HG03175 (cell line): ENCODE measurements around the gene BTN3A1.
"Not testable (repeated sequence)": the region's sequence is repeated elsewhere in the genome, so short reads cannot be mapped to it uniquely, and the experiment has no call there.

Source experiments
- ATAC-seq: cut with Tn5 transposase; IDR thresholded peaks from one replicate; pipeline ENCODE4 v1.9.1; 2021; ENCODE audit warnings: mild to moderate bottlenecking, moderate library complexity; ENCODE audit not compliant: unreplicated experiment

Gene BTN3A1

GRCh38 chr6:26439151-26440125 lies 37.4 kb downstream of the BTN3A1 start:
- ATAC-seq = no peak

- ATAC-seq = no peak
These were observed 38.9 kb downstream of the BTN3A1 start for GRCh38 chr6:26440977-26441358.

- ATAC-seq = no peak
These were observed 39.9 kb downstream of the BTN3A1 start for GRCh38 chr6:26441977-26442376.

- peak; percentile 67 for ATAC-seq
These were observed 44.0 kb downstream of the BTN3A1 start for GRCh38 chr6:26445934-26446667.

- no peak for ATAC-seq
These were observed 45.2 kb downstream of the BTN3A1 start for GRCh38 chr6:26447257-26447656.

GRCh38 chr6:26450240-26450639 lies 48.2 kb downstream of the BTN3A1 start:
- no peak for ATAC-seq

GRCh38 chr6:26452631-26453235 lies 50.7 kb downstream of the BTN3A1 start:
- no peak for ATAC-seq

- ATAC-seq = no peak
These were observed 52.6 kb downstream of the BTN3A1 start for GRCh38 chr6:26454631-26455030.

- no peak for ATAC-seq
These were observed 53.4 kb downstream of the BTN3A1 start for GRCh38 chr6:26455357-26455970.

- peak; percentile 24 for ATAC-seq
These were observed 55.3 kb downstream of the BTN3A1 start for GRCh38 chr6:26457264-26457805.

GRCh38 chr6:26457806-26458688 lies 56.0 kb downstream of the BTN3A1 start, which contains the start of gene BTN2A1:
TSS of gene BTN2A1 (plus strand) at chr6:26457955. CDS start at chr6:26458637, 682 bp downstream.
- peak; percentile 98 for ATAC-seq

GRCh38 chr6:26459023-26459810 lies 57.1 kb downstream of the BTN3A1 start:
- ATAC-seq = no peak

GRCh38 chr6:26461353-26461752 lies 59.3 kb downstream of the BTN3A1 start:
- not testable (repeated sequence) for ATAC-seq

GRCh38 chr6:26464014-26464413 lies 61.9 kb downstream of the BTN3A1 start:
- ATAC-seq = no peak

GRCh38 chr6:26464416-26465131 lies 62.5 kb downstream of the BTN3A1 start:
- no peak for ATAC-seq
